GM18498 (cell line): ENCODE data around the gene ASTN1.

Experiments used
- ATAC-seq: cut with Tn5 transposase; IDR thresholded peaks from one replicate; pipeline ENCODE4 v1.9.1; 2021; ENCODE audit warnings: mild to moderate bottlenecking, moderate library complexity; ENCODE audit not compliant: unreplicated experiment

ASTN1 gene

DNA sequence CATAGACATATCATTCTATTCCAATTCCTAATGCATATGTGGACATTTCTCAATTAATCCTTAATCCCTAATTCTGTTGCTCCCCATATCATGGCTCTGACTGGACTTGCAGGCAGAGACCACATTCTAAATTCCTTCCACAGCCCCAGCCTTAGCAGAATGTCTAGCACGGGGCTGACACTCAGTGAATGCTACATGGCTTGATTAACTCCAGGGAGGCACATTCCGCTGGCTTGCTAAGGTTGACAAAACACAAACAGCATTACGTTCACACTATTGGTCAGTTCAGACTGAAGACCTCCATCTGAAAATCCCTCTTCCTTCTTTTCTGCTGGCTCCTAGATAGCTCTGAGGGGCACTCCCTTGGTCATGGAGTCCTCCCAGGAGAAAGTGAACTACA, 119.4 kb downstream of the ASTN1 start:
- ATAC-seq = no peak

DNA sequence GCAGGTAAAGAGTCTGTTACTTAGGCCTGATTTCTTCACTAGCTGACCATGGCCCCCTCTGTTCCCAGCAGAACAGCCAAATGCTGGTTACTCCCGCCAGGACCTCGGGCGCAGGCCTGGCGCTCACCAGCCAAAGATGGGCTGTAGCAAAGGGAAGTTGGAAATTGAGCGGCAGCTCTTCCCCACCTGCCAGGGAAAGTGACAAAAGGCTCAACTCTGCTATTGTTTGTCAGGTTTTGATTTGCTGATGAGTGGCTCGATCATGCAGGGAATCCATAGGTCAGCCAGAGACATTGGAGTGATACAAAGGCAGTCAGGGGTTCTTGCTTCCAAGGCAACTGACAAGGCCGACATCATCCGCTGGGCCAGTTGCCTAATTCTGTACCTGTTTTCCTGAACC, 120.1 kb downstream of the ASTN1 start:
- no peak for ATAC-seq

DNA sequence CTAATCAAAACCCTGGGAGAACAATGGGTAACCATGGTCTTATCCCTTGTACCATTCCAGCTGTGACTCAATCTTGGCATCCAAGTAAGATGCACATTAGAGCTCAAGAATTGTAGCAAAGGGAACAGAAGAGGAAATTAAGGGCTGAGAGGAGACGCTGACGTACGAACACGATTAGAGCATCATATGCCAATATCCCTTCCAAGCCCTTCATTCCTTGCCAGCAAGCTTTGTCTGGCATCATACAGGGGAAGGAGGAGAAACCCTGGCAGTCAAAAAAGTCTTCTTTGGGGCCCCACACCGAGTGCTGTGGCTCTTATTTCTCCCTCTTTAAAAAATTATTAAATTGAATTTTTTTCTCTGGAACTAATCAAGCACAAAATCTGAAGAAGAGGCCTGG, 120.9 kb downstream of the ASTN1 start:
- ATAC-seq = no peak

DNA sequence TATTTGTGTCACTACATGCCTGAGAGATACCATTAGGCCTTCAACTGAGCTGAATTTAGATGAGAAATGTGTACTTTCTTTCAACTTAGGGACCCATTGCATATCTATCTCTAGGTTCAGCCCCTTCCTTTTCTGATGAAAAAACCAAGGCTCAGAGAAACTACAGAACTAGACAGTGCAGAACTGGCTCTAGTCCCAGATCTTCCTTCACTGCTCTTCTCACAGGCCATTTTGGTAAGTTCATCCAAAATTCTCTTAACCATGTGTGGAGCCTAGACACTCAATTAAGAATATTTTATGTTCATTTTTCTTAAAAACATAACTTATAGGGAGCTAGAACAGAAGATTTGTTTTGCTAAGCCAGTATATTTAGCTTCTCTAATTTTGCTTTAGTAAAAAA, 128.9 kb downstream of the ASTN1 start:
- no peak for ATAC-seq

- no peak for ATAC-seq
Measured at GRCh38 chr1:177033628-177034027, 130.9 kb downstream of the ASTN1 start.

DNA sequence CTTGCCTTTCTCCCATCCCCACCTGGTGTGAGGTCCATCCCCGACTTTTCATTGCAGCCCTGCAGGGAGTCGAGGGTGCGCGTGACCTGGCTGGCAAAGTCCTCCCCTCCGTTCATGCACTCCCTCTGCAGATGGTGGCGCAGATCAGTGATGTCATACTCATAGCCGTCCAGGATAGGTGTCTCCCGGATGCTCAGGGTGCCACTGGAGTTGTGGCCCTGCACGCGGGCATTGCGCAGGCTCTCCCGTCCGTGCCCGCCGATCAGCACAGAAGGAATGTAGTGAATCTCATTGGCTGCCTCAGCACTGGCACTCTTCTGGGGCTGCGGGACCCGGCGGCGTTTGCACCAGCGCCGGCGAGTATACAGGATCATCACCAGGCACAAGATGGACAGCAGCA, 132.1 kb downstream of the ASTN1 start:
- no peak for ATAC-seq

GRCh38 chr1:177024623-177025022, 139.9 kb downstream of the ASTN1 start:
- ATAC-seq = no peak

DNA sequence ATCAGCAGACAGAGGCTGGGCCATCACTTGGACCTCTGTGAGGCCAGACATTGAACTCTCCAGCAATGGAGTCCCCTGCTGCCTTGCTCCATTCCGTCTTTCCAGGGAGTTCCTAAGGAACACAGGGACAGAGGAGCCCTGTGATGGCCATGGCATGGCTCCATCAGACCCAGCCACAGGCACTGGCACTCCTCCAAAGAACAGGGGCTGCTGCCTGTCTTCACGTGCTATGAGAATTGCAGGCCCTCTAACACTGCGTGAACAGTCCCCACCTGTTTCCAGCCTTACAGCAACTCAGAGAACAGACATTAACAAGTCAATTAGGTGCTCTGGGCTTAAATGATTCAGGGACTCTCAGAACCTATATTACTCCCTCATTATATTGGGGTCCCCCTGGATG, 140.8 kb downstream of the ASTN1 start:
- no peak for ATAC-seq

GRCh38 chr1:177023249-177023648, 141.3 kb downstream of the ASTN1 start:
- ATAC-seq = no peak

DNA sequence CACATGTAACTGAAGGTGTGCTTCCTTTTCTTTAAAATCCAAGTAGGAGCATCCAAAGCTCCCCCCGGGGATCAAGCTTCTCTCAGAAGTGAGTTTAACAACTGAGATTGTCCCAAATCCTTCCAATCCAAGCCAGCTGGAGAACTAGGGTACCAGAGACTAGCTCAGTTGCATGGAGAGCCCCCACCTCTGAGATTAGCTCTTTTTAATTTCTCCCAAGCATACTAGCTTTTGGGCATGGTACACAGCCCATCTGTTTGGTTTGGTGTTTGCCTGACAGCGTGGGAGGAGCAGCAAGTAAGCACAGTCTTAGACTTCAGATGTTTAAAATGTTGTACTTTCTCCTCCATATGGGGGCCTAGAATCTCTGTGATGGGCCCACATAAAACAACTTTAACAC, 142.8 kb downstream of the ASTN1 start:
- no peak for ATAC-seq

DNA sequence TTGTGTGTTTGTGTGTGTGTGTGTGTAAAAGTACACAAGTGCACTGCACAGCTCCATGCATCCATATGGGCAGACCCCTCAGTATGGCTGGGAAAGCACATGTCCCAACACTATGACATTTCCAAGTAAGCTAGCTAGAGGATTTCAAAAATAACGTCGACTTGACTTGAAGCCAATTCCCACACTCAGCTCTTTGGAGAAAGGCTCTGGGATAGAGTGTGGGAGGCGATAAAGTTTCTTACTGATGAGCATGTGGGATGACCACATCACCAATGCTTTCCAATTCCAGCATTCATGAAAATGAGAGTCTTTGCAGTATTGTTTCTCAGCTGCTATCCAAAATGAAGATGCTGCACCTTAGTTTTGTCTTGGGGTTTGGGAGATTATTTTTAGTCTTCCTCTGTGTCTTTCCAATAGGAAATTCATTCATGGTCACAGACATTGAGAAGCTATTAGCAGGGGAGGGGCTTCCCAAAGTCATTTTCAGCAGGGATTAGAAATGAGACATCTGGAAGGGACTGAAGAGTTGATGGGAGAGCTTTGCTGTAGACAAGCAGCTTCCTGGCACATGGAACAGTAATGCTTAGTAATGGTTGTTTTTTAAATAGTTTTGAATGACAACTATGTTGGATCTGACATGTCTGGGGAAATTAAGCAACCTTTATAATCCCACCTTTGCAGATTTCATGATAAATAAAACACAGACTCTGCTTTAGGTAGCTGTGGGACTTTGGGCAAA, 143.5 kb downstream of the ASTN1 start:
- no peak for ATAC-seq

DNA sequence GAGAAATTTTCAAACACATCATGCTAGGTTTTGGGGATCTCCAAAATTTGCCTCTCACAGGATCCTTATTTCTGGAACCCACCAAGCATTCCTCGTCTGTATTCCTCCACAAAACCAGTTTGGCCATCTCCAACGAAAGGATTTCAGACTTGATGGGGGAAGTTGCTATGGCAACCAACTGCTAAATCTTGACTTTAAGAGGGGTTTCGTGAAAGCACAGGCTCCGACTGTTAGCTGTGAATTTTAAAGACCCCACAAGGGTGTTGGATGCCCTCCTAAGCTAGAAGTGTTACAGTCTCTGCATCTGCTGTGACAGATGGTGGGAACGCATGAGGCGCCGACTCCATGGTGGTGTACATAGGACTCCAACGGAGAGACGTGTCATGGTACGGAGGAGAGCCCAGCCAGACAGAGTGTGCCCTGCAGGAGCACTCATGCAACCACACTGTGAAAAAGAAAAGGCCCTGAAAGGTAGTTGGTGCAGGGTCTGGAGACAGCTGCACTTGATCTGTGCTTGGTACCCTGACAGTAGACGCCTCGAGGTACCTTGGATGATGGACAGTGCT, 147.1 kb downstream of the ASTN1 start:
- no peak for ATAC-seq

- no peak for ATAC-seq
Measured at GRCh38 chr1:177014325-177014724, 150.2 kb downstream of the ASTN1 start.

DNA sequence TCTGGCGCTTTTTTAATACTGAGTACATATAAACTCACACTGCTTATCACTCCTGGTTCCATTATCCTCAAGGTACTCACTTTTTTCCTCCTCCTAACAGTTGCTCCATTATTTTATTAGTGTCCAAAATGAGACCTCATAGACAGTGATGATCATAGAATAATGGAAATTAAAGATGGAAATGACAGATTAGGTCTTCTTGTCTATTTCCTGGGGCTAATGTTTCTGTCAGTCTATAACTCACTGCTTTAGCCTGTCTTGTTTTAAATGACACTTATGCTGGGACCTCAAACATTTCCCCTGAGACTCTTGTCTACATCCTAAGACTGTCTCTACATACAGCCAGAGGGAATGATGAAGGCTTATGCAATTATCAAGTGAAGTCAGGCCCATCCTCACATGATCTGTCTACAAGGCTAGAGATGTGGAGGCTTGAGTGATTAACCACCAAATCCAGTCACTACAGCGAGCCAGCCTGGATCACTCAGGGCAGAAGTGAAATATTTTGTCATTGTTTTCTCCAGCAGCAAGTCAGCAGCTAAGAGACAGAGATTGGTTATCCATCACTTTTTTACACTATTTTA, 152.1 kb downstream of the ASTN1 start:
- ATAC-seq = no peak

DNA sequence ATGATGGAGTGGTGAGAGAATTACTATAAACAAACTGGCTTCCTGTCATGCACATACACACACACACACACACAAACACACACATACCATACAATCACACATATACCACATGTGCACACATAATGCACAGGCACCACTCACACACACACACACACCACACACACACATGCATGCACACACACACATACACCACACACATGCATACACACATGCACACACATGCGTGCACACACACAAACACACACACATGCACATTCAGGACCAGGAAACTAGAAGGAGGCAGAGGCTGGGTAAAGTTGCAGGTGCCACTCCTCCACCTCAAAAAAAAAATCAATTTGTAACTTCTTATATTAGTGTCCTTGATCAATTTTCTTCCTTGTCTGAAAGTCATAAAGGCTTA, 153.0 kb downstream of the ASTN1 start:
- no peak for ATAC-seq

- no peak for ATAC-seq
Measured at GRCh38 chr1:177010211-177010825, 154.2 kb downstream of the ASTN1 start.

DNA sequence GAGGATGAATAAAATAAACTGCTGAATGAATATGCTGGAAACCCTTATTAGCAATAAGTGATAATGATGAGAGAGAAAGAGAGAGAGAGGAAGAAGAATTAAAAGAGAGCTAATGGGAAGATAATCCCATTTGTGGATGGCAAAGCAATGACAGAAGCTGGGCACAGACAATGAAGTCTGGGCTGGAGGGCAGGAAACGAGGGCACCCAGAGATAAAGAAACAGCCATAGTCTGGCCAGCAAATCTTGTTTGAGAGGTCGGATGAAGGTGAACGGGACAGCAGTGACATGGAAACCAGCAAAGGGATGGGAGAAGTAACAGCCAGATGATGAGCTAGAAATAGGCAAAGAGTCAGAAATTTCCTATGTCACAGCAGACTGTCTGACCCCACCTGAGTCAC, 155.9 kb downstream of the ASTN1 start:
- ATAC-seq = no peak

- no peak for ATAC-seq
Measured at GRCh38 chr1:177007437-177008161, 156.9 kb downstream of the ASTN1 start.

DNA sequence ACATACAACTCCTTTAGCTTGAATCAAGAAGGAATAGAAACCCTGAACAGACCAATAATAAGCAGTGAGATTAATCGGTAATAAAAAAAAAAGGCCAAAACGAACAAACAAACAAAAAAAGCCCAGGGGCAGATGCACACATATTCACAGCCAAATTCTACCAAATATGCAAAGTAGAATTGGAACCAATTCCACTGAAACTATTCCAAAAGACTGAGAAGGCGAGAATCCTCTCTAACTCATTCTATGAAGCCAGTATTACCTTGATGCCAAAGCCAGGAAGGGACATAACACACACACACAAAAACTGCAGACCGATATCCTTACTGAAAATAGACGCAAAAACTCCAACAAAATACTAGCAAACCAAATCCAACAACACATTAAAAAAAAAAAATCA, 161.6 kb downstream of the ASTN1 start:
- ATAC-seq = no peak

GRCh38 chr1:177001556-177001955, 163.0 kb downstream of the ASTN1 start:
- ATAC-seq = no peak

DNA sequence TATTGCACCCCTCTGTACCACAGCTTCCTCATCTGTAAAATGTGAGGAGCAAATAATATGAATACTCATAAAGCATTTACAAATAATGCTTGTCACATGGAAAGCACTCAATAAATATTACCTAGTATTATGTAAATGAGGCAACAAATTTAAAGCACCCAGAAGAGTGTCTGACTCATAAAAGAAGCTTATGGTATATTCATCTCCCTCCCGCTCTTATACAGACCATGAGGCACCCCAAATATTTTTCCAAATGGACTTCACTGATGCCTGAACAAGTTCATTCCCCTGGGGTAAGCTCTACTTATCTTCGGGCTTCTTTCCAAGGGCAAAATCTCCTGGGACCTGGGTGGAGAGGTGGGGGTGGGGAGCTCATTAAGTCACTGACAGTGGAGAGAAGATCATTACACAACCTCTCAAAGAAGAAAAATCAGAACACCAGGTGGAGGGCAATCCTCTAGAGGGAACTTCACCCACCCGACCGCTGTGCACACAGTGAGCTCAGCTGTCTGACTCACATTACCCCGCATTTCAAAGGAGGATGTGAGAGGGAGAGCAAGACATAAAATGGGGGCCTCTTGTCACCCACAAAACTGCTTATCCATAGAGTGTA, 166.2 kb downstream of the ASTN1 start:
- ATAC-seq = no peak
